SU-DHL-6 (cell line): ENCODE data around the gene FITM1.

Source experiments
- EZH2phosphoT487 ChIP-seq: fragments of 200-600 bp; sonication (generic), shearing (Covaris generic); conservative IDR thresholded peaks from 2 replicates; pipeline ENCODE4 v1.6.1; 2018; ENCODE audit warnings: mild to moderate bottlenecking, antibody characterized with exemption, low read length, moderate library complexity, mixed read lengths
- TF ChIP-seq, protein P1 (sequence below): fragments of 200-600 bp; sonication (generic); IDR thresholded peaks from one replicate; pipeline ENCODE4 v1.5.1; 2017; ENCODE audit warnings: antibody characterized with exemption, mild to moderate bottlenecking, low read length, moderate library complexity; ENCODE audit not compliant: insufficient read depth, poor library complexity, severe bottlenecking

DNA sequence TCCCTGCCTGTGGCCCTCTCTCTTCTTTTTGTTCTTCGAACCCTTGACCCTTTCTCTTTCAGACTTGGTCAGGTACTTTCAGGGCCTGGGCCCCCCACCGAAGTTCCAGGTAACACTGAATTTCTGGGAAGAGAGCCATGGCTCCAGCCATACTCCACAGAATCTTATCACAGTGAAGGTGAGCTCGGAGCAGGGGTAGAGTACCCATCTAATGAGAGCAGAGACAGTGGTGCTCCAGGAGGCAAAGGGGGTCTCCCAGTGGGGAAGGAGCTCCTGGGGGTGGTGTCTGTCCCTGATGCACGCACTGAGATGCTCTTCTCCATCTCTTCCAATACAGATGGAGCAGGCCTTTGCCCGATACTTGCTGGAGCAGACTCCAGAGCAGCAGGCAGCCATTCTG is 35.3 kb downstream of the FITM1 start:
- TF ChIP-seq, protein P1, sequence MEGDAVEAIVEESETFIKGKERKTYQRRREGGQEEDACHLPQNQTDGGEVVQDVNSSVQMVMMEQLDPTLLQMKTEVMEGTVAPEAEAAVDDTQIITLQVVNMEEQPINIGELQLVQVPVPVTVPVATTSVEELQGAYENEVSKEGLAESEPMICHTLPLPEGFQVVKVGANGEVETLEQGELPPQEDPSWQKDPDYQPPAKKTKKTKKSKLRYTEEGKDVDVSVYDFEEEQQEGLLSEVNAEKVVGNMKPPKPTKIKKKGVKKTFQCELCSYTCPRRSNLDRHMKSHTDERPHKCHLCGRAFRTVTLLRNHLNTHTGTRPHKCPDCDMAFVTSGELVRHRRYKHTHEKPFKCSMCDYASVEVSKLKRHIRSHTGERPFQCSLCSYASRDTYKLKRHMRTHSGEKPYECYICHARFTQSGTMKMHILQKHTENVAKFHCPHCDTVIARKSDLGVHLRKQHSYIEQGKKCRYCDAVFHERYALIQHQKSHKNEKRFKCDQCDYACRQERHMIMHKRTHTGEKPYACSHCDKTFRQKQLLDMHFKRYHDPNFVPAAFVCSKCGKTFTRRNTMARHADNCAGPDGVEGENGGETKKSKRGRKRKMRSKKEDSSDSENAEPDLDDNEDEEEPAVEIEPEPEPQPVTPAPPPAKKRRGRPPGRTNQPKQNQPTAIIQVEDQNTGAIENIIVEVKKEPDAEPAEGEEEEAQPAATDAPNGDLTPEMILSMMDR = no peak
- TF ChIP-seq EZH2phosphoT487 = no peak
